Lung (tissue), 12 donors: ENCODE results near the gene GSTT2B. TPM values are rescaled to one million over a fixed set of nuclear protein-coding genes. Genes with fewer than 3 reads are reported as not detected.

Source experiments
- ATAC-seq: fragments of 200-7000 bp; cut with Tn5 transposase; one replicate; pipeline ENCODE4 v1.9.1; 2020; ENCODE audit warnings: moderate number of reproducible peaks; ENCODE audit not compliant: insufficient read depth, low FRiP score
- DNase-seq, 3 donors: peaks; one replicate each; pipeline ENCODE4 v3.0.0-alpha.2; 2013 to 2017
- H3K27ac ChIP-seq, 2 donors: one replicate each; pipeline ENCODE4 v1.5.1; 2013; ENCODE audit warnings: mild to moderate bottlenecking in 2 of 2, moderate library complexity in 2 of 2, control low read depth in 1 of 2, inconsistent platforms in 1 of 2, low read depth in 1 of 2, low read length in 1 of 2
- H3K27me3 ChIP-seq, 3 donors: one replicate each; pipeline ENCODE4 v1.5.1; 2013; ENCODE audit warnings: low read length in 2 of 3; ENCODE audit not compliant: control insufficient read depth in 3 of 3, insufficient read depth in 3 of 3
- H3K36me3 ChIP-seq, 4 donors: one replicate each; pipeline ENCODE4 v1.5.1; 2013; ENCODE audit warnings: low read length in 4 of 4, mild to moderate bottlenecking in 1 of 4, moderate library complexity in 1 of 4; ENCODE audit not compliant: control insufficient read depth in 4 of 4, insufficient read depth in 4 of 4
- H3K4me1 ChIP-seq, 5 donors: one replicate each; pipeline ENCODE4 v1.5.1; 2013; ENCODE audit warnings: low read length in 5 of 5, mild to moderate bottlenecking in 2 of 5, moderate library complexity in 1 of 5; ENCODE audit not compliant: control insufficient read depth in 5 of 5, insufficient read depth in 5 of 5
- H3K4me3 ChIP-seq: one replicate; pipeline ENCODE4 v1.5.1; 2013; ENCODE audit warnings: mild to moderate bottlenecking, control low read depth, moderate library complexity
- H3K9ac ChIP-seq, 2 donors: one replicate each; pipeline ENCODE4 v1.5.1; 2013; ENCODE audit warnings: low read length in 2 of 2, control low read depth in 1 of 2; ENCODE audit not compliant: insufficient read depth in 1 of 2
- H3K9me3 ChIP-seq, 4 donors: one replicate each; pipeline ENCODE4 v1.5.1; 2013; ENCODE audit warnings: low read length in 3 of 4, mild to moderate bottlenecking in 1 of 4, moderate library complexity in 1 of 4; ENCODE audit not compliant: control insufficient read depth in 4 of 4, insufficient read depth in 3 of 4
- WGBS, 2 donors: extraction: QIAGEN DNeasy Blood & Tissue Kit; methylation state at CpG; one replicate each; pipeline ENCODE4 v1.1.7; 2013; 5-methylcytosine and 5-hydroxymethylcytosine counted together
- polyA plus RNA-seq, 2 donors: library from polyadenylated mRNA; stranded (reverse); fragments of 200-250 nt; gene quantifications; one replicate each; pipeline ENCODE4 v1.2.1, GENCODE V29; 2013
- total RNA-seq, 2 donors: library from RNA; depleted of rRNA in 1 of 2; stranded (reverse); fragments of >200 nt in 1 of 2; gene quantifications; one replicate each; pipeline ENCODE4 v1.2.1, GENCODE V29; 2014 to 2021
- TF ChIP-seq, protein P1 (sequence below): IDR thresholded peaks from 2 replicates; pipeline ENCODE4 v1.5.1; 2012; ENCODE audit warnings: mild to moderate bottlenecking; ENCODE audit errors: control extremely low read depth, extremely low read depth
- donor health status: control.
- donor health status: control.
- donor health status: Bipolar disorder and iron deficiency.
- donor health status: healthy.
- donor health status: DM: yes; HTN: yes; CAD: no.

GSTT2B gene
- total and polyA plus RNA-seq, 4 donors: 2.0 to 22.9 (median 15.6) TPM

DNA sequence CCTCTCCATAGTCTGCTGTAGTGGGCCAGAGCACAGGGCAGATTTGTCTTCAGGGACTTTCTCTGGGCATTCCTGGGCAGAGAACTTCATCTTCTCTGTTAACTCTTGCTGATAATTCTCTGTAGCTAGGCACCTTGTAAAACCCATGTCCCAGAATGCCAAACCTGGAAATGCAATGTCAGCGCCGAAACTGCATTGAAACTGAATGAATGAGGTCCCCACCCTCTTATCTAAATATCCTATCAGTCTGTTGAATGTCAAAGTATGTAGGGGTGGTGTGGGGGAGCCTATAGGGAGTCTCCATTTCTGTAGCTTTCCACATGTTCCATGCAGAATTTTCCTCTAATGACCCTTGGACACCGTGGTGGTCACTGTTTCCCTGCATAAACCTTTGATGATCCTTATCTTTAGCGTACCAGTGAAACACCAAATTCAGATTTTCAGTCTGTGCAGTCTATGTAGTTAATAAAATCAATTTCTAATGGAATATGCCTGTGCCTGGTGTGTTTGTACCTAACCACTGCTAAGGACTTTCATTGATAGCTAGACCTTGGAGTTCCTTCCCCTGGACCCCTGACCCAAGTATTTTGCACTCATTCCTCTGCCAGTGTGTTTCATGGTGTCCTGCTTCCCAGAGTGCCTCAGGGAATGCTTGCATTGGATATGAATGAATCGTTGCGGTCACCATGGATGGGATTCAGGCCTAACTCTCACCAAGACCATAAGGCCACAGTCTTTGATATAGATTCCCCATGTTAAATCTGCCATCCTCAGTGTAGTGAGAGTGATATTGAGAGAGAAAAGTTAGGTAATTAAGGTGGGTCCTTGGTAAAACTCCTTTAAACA lies 47.6 kb upstream of the GSTT2B start:
- WGBS, 2 donors: 84 to 87% methylated on average over 6 of the region's 6 CpGs
- H3K27me3 ChIP-seq: no peaks in the 10 kb centered on the region

GRCh38 chr22:24008022-24008283 lies 47.0 kb upstream of the GSTT2B start:
- H3K9ac ChIP-seq: no peak overlapping the region
- no peak overlapping the region for H3K4me3 ChIP-seq
- H3K36me3 ChIP-seq: no peaks in the 10 kb centered on the region
- TF ChIP-seq, protein P1, sequence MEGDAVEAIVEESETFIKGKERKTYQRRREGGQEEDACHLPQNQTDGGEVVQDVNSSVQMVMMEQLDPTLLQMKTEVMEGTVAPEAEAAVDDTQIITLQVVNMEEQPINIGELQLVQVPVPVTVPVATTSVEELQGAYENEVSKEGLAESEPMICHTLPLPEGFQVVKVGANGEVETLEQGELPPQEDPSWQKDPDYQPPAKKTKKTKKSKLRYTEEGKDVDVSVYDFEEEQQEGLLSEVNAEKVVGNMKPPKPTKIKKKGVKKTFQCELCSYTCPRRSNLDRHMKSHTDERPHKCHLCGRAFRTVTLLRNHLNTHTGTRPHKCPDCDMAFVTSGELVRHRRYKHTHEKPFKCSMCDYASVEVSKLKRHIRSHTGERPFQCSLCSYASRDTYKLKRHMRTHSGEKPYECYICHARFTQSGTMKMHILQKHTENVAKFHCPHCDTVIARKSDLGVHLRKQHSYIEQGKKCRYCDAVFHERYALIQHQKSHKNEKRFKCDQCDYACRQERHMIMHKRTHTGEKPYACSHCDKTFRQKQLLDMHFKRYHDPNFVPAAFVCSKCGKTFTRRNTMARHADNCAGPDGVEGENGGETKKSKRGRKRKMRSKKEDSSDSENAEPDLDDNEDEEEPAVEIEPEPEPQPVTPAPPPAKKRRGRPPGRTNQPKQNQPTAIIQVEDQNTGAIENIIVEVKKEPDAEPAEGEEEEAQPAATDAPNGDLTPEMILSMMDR: no peak
- peaks cover 0 to 7% (median 1%) of the 10 kb centered on the region in 5 donors for H3K4me1 ChIP-seq
- DNase-seq: no peak
- no peaks in the 10 kb centered on the region for H3K27me3 ChIP-seq
- H3K9me3 ChIP-seq: no peaks in the 10 kb centered on the region
- 87 to 100% methylated on average over 1 of the region's 1 CpG for WGBS, 2 donors
- ATAC-seq: no peak
- H3K27ac ChIP-seq: no peak overlapping the region

More for the DNA sequence above, 47.6 kb upstream of the GSTT2B start:
- ATAC-seq (no peak), DNase-seq (no peak)
- Histone ChIP-seq H3K4me1 (peaks cover 0 to 7% (median 1%) of the 10 kb centered on the region in 5 donors), H3K9ac (no peak overlapping the region), H3K9me3 (no peaks in the 10 kb centered on the region), H3K4me3 (no peak overlapping the region), H3K27ac (no peak overlapping the region), H3K36me3 (no peaks in the 10 kb centered on the region)
- TF ChIP-seq, protein P1: no peak

DNA sequence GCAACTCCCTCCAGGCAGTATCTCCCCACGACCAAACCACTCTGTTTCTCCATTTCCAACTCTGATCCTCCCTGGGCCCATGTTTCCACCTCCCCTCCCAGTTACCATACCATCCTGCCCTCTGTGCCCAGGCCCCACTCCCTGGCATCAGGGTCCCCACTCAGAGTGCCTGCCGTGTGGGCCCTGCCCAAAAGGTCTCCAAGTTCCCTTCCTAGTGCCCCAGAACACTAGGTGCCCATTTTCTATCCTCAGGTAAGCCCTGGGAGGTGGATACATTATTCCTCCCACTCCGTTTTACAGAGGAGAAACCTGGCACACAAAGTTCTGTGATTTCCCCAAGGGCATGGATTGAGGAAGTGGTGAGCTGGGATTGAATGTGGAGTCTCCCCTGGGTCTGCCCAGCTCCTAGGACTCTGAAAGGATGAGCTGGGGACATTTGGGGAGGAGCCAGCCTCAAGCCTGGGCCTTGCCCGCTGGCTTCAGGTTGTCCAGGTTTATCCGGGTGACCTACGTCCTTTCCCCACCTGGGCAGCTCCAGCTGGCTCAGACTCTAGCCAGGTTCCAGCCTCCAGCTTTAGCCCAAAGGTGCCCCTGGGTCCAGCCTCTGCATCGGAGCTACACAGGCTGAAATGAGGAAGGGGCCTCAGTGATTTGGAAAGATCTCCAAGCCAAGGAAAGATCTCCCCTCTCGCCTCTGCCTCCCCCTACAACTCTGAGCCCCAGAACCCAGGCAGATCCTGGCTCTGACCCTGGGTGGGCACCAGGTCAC lies 46.4 kb upstream of the GSTT2B start:
- Histone ChIP-seq H3K4me1 (peaks cover 0 to 4% (median 0%) of the 10 kb centered on the region in 5 donors), H3K27me3 (no peaks in the 10 kb centered on the region), H3K9me3 (no peaks in the 10 kb centered on the region), H3K27ac (no peak overlapping the region), H3K4me3 (no peak overlapping the region), H3K9ac (no peak overlapping the region), H3K36me3 (no peaks in the 10 kb centered on the region)
- DNase-seq (no peak), ATAC-seq (no peak)
- TF ChIP-seq, protein P1: no peak
- WGBS, 2 donors: 83 to 87% methylated on average over 8 of the region's 8 CpGs
